Spleen (tissue), 11 donors: Measurements from ENCODE around the gene MATCAP1. TPM values are rescaled to one million over a fixed set of nuclear protein-coding genes. Genes with fewer than 3 reads are reported as not detected.

Experiments used
- DNase-seq: peaks from one replicate; pipeline ENCODE4 v3.0.0-alpha.2; 2020
- H3K27ac ChIP-seq, 8 donors: fragments of 200-600 bp; sonication (generic) in 7 of 8; 1 replicate in 4 of 8; 2 replicates in 4 of 8; pipeline versions ENCODE4 v1.5.0 to v1.8.0; 2016 to 2021; ENCODE audit warnings: inconsistent platforms in 4 of 8, mild to moderate bottlenecking in 4 of 8, moderate library complexity in 1 of 8
- H3K27me3 ChIP-seq, 7 donors: fragments of 200-600 bp; sonication (generic) in 6 of 7; replicated peaks in 1 of 7; 1 replicate in 4 of 7; 2 replicates in 3 of 7; pipeline versions ENCODE4 v1.5.0 to v1.8.0; 2016 to 2021; ENCODE audit warnings: inconsistent platforms in 3 of 7, mild to moderate bottlenecking in 1 of 7
- H3K36me3 ChIP-seq, 6 donors: fragments of 200-600 bp; sonication (generic) in 5 of 6; 1 replicate in 4 of 6; 2 replicates in 2 of 6; pipeline versions ENCODE4 v1.5.0 to v1.8.0; 2016 to 2021; ENCODE audit warnings: inconsistent platforms in 2 of 6
- H3K4me1 ChIP-seq, 6 donors: fragments of 200-600 bp; sonication (generic) in 5 of 6; 1 replicate in 3 of 6; 2 replicates in 3 of 6; pipeline versions ENCODE4 v1.5.0 to v1.8.0; 2016 to 2021; ENCODE audit warnings: inconsistent platforms in 3 of 6
- H3K4me3 ChIP-seq, 8 donors: fragments of 200-600 bp; sonication (generic) in 7 of 8; 1 replicate in 4 of 8; 2 replicates in 4 of 8; pipeline versions ENCODE4 v1.5.0 to v1.8.0; 2016 to 2021; ENCODE audit warnings: inconsistent platforms in 4 of 8, mild to moderate bottlenecking in 4 of 8, moderate library complexity in 2 of 8
- H3K9me3 ChIP-seq, 8 donors: fragments of 200-600 bp; sonication (generic) in 7 of 8; 1 replicate in 4 of 8; 2 replicates in 4 of 8; pipeline versions ENCODE4 v1.5.0 to v1.8.0; 2016 to 2021; ENCODE audit warnings: inconsistent platforms in 4 of 8
- POLR2A ChIP-seq, 3 donors: fragments of 450-650 bp; IDR thresholded peaks; one replicate each; pipeline ENCODE4 v1.5.1; 2017; ENCODE audit warnings: antibody characterized with exemption in 3 of 3, mild to moderate bottlenecking in 1 of 3
- POLR2AphosphoS5 ChIP-seq, 3 donors: sonication (generic); formaldehyde crosslinking; IDR thresholded peaks; one replicate each; pipeline ENCODE4 v1.5.1; 2017; ENCODE audit warnings: antibody characterized with exemption in 3 of 3
- WGBS, 5 donors: extraction: QIAGEN DNeasy Blood & Tissue Kit in 3 of 5; methylation state at CpG; one replicate each; pipeline versions ENCODE4 v1.1.5 to v1.1.7; 2013 to 2018; 5-methylcytosine and 5-hydroxymethylcytosine counted together
- intact Hi-C: fragments of 100-400 bp; cut with DNase I; formaldehyde crosslinking; loops from one replicate; pipeline ENCODE4 v1.15.0; 2023; ENCODE audit warnings: low total_unique reads
- polyA plus RNA-seq, 3 donors: library from polyadenylated mRNA; stranded (reverse); fragments of 200-250 nt; gene quantifications; one replicate each; pipeline ENCODE4 v1.2.1, GENCODE V29; 2013
- total RNA-seq, 7 donors: library from RNA; depleted of rRNA in 3 of 7; stranded (reverse); fragments of >200 nt in 3 of 7; fragmentation: NEBNext Ultra II Directional in 4 of 7; extraction: Animal tissue kit (Norgen Biotek cat#: 25700) in 4 of 7; gene quantifications; one replicate each; pipeline versions ENCODE4 v1.1.0 to v1.2.1, GENCODE V29; 2016 to 2021
- TF ChIP-seq, protein P1 (sequence below), 11 experiments: fragments of 200-600 bp in 7 of 11; fragments of 450-650 bp in 4 of 11; sonication (generic) in 4 of 11; IDR thresholded peaks in 8 of 11; conservative IDR thresholded peaks in 3 of 11; 1 replicate in 7 of 11; 2 replicates in 4 of 11; pipeline versions ENCODE4 v1.4.0 to v1.8.0; 2016 to 2021; ENCODE audit warnings: antibody characterized with exemption in 11 of 11, inconsistent platforms in 4 of 11, mild to moderate bottlenecking in 1 of 11
- donor health status: healthy with polysubstance abuse.
- donor health status: DM: no; HTN: no; CAD: no; lungs with moderate emphysema.
- donor health status: DM: no; HTN: no; CAD: no.
- donor health status: Bipolar disorder and iron deficiency.
- donor health status: healthy.
- donor health status: DM: no; HTN: no; CAD: no.
- donor health status: DM: yes; HTN: yes; CAD: no.

The MATCAP1 gene
- total and polyA plus RNA-seq, 10 donors: 8.9 to 59.4 (median 20.6) TPM

DNA sequence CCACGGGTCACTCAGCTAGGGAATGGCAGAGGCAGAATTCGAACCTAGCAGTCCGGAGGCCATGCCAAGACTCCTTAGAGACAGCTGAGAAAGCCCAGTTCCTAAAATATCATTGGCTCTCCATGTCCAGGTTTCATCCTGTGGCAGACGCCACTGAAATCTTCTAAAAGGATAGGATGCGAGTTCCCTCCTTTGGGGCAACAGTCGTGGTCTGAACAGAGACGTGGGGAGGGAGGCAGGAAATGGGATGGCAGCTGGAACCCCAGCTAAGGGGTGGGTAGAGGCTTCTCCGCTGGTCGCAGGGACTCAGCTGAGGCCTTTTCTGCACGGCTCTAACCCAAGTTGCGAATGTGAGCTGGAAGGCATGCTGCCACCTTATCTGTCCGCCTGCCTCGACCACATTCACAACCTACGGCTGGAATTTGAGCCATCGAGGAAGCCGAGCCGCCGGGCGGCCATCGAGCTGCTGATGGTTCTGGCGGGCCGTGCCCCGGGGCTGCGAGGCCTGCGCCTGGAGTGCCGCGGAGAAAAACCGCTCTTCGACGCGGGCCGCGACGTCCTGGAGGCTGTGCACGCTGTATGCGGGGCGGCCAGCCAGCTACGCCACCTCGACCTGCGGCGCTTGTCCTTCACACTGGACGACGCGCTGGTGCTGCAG, 21.1 kb downstream of the MATCAP1 start:
- 8 to 19% (median 11%) methylated on average over 10 to 44 of the region's 44 CpGs for WGBS, 5 donors
- H3K36me3 ChIP-seq: no peaks in the 10 kb centered on the region
- no peak overlapping the region for H3K27ac ChIP-seq
- H3K4me3 ChIP-seq: peak overlapping the region in 7 of 8 donors; percentile 27 to 67 (median 36)
- peaks cover 48 to 86% (median 75%) of the 10 kb centered on the region in 6 donors for H3K4me1 ChIP-seq
- peak; percentile 78 for DNase-seq
- intact Hi-C loops: no loop called here
- H3K27me3 ChIP-seq: peaks cover 4 to 69% (median 60%) of the 10 kb centered on the region in 7 donors
- no peaks in the 10 kb centered on the region for H3K9me3 ChIP-seq
- TF ChIP-seq POLR2A (IDR thresholded peaks at IDR 0.05) (no peak), POLR2AphosphoS5 (IDR thresholded peaks at IDR 0.05) (no peak)
- TF ChIP-seq, protein P1, sequence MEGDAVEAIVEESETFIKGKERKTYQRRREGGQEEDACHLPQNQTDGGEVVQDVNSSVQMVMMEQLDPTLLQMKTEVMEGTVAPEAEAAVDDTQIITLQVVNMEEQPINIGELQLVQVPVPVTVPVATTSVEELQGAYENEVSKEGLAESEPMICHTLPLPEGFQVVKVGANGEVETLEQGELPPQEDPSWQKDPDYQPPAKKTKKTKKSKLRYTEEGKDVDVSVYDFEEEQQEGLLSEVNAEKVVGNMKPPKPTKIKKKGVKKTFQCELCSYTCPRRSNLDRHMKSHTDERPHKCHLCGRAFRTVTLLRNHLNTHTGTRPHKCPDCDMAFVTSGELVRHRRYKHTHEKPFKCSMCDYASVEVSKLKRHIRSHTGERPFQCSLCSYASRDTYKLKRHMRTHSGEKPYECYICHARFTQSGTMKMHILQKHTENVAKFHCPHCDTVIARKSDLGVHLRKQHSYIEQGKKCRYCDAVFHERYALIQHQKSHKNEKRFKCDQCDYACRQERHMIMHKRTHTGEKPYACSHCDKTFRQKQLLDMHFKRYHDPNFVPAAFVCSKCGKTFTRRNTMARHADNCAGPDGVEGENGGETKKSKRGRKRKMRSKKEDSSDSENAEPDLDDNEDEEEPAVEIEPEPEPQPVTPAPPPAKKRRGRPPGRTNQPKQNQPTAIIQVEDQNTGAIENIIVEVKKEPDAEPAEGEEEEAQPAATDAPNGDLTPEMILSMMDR (IDR thresholded peaks at IDR 0.05 in 8 of 11, conservative IDR thresholded peaks at IDR 0.05 in 3 of 11): no peak

DNA sequence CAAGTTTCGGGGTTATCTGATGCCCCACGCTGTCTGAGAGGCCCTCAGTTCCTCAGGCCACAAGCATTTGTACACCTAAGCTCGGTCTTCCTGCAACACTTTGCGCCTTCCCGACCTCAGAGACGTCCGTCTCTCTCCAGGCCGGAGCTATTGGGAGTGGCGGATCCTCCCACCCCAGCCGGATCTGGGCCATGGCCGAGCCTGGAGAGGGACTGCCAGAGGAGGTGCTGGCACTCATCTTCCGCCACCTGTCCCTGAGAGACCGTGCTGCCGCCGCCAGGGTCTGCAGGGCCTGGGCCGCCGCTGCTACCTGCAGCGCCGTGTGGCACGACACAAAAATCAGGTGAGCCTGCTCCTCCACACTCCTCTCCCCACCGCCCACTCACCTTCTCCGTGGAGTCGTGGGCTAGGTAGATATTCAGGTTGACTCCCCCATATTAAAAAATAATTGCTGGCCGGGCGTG, 22.1 kb downstream of the MATCAP1 start:
- WGBS, 5 donors: 46 to 66% (median 55%) methylated on average over 23 to 25 of the region's 25 CpGs
- no peaks in the 10 kb centered on the region for H3K36me3 ChIP-seq
- H3K27me3 ChIP-seq: peaks cover 4 to 59% (median 51%) of the 10 kb centered on the region in 7 donors
- H3K27ac ChIP-seq: peak overlapping the region in 1 of 8 donors; percentile 95
- peak; percentile 85 for DNase-seq
- H3K9me3 ChIP-seq: no peaks in the 10 kb centered on the region
- H3K4me3 ChIP-seq: peak overlapping the region in 5 of 8 donors; percentile 83 to 95 (median 94)
- TF ChIP-seq POLR2AphosphoS5 (IDR thresholded peaks at IDR 0.05) (peak in 2 of 3 donors; percentile 6 to 19), POLR2A (IDR thresholded peaks at IDR 0.05) (no peak)
- TF ChIP-seq, protein P1 (IDR thresholded peaks at IDR 0.05 in 8 of 11, conservative IDR thresholded peaks at IDR 0.05 in 3 of 11): no peak
- intact Hi-C loops: no loop called here
- H3K4me1 ChIP-seq: peaks cover 48 to 96% (median 79%) of the 10 kb centered on the region in 6 donors

GRCh38 chr16:67158637-67159600, 24.8 kb downstream of the MATCAP1 start:
- Histone ChIP-seq H3K4me3 (peak overlapping the region; percentile 83 to 95 (median 94)), H3K27ac (peak overlapping the region; percentile 80 to 96 (median 92)), H3K27me3 (peaks cover 4 to 42% (median 26%) of the 10 kb centered on the region in 7 donors), H3K36me3 (peaks cover 0 to 7% (median 0%) of the 10 kb centered on the region in 6 donors), H3K9me3 (no peaks in the 10 kb centered on the region), H3K4me1 (peaks cover 50 to 96% (median 78%) of the 10 kb centered on the region in 6 donors)
- DNase-seq: peak; percentile 93
- WGBS, 5 donors: 5 to 13% (median 7%) methylated on average over 15 to 34 of the region's 34 CpGs
- TF ChIP-seq POLR2AphosphoS5 (IDR thresholded peaks at IDR 0.05): peak in 2 of 3 donors; percentile 54 to 67
- no peak for TF ChIP-seq POLR2A (IDR thresholded peaks at IDR 0.05)
- intact Hi-C loops: no loop called here

GRCh38 chr16:67157892-67158635, 25.7 kb downstream of the MATCAP1 start:
- peaks cover 0 to 33% (median 17%) of the 10 kb centered on the region in 7 donors for H3K27me3 ChIP-seq
- peak overlapping the region in 3 of 8 donors; percentile 83 to 95 (median 94) for H3K4me3 ChIP-seq
- WGBS, 5 donors: 64 to 76% (median 69%) methylated on average over 7 of the region's 7 CpGs
- H3K4me1 ChIP-seq: peaks cover 41 to 92% (median 70%) of the 10 kb centered on the region in 6 donors
- peak; percentile 71 for DNase-seq
- intact Hi-C loops: no loop called here
- H3K9me3 ChIP-seq: no peaks in the 10 kb centered on the region
- TF ChIP-seq, protein P1 (IDR thresholded peaks at IDR 0.05 in 8 of 11, conservative IDR thresholded peaks at IDR 0.05 in 3 of 11): no peak
- no peak for TF ChIP-seq POLR2AphosphoS5 (IDR thresholded peaks at IDR 0.05)
- peaks cover 0 to 7% (median 0%) of the 10 kb centered on the region in 6 donors for H3K36me3 ChIP-seq
- peak overlapping the region in 7 of 8 donors; percentile 8 to 96 (median 92) for H3K27ac ChIP-seq
